GM10266 (cell line): Measurements from ENCODE around the gene MPPED2.

Source experiments
- DNase-seq: peaks from one replicate; pipeline ENCODE4 v3.0.0; 2012; ENCODE audit errors: extremely low spot score
- TF ChIP-seq, protein P1 (sequence below): IDR thresholded peaks from 2 replicates; pipeline ENCODE4 v1.5.1; 2012; ENCODE audit warnings: mild to moderate bottlenecking, low read depth; ENCODE audit not compliant: control insufficient read depth, insufficient read depth; ENCODE audit errors: missing control alignments

MPPED2 gene

DNA sequence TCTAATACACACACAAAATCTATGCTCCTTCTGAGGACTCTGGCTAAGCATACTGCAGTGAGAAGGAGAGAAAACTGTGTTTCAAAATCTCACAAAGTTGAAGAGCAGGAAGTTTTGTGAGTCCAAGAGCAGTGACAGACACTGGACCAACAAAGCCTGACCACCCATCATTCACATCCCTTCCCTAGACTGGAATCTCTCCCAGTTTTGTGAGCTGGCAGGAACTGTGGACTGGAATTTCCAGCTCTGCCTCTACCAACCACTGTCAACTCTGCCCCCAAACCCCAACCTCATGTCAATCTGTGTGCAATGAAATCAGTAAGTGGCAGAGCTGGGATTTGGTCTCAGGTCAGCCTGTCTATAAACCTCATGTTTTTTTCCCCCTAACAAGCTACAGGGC lies 150.7 kb downstream of the MPPED2 start:
- DNase-seq, result no peak
- TF ChIP-seq, protein P1, sequence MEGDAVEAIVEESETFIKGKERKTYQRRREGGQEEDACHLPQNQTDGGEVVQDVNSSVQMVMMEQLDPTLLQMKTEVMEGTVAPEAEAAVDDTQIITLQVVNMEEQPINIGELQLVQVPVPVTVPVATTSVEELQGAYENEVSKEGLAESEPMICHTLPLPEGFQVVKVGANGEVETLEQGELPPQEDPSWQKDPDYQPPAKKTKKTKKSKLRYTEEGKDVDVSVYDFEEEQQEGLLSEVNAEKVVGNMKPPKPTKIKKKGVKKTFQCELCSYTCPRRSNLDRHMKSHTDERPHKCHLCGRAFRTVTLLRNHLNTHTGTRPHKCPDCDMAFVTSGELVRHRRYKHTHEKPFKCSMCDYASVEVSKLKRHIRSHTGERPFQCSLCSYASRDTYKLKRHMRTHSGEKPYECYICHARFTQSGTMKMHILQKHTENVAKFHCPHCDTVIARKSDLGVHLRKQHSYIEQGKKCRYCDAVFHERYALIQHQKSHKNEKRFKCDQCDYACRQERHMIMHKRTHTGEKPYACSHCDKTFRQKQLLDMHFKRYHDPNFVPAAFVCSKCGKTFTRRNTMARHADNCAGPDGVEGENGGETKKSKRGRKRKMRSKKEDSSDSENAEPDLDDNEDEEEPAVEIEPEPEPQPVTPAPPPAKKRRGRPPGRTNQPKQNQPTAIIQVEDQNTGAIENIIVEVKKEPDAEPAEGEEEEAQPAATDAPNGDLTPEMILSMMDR, result no peak

DNA sequence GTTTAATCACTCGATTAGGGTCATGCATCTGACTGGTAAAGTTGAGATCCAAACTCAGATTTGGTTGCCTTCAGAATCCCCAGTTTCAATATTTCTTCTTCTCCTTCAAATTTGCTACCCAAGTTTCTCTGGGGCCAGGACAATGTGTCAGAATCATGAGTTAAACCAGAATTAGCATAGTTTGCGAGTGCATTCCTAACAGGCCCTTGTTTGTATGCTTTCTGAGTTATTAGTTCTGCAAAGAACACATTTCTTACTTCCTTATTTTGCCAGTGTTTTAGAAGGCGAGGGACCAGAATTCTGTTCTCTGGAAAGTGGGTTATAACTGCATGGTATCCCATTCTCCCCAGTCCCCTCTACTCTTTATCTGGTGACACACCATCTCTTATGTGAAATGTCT lies 151.3 kb downstream of the MPPED2 start:
- TF ChIP-seq, protein P1, result no peak
- no peak for DNase-seq

DNA sequence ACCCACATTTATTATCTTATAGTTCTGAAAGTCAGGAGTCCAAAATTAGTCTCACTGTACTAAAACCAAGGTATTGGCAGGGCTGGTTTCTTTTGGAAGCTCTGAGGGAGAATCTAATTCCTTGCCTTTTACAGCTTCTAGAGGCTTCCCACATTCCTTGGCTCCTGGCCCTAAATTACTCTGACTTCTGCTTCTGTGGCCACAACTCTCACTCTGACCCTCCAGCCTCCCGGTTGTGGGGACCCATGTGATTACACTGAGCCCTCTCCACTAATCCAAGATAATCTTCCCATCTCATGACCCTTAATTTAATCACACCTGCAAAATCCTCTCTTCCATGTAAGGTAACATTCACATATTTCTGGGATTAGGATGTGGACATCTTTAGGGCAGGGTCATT lies 152.3 kb downstream of the MPPED2 start:
- no peak for DNase-seq
- TF ChIP-seq, protein P1, result no peak

DNA sequence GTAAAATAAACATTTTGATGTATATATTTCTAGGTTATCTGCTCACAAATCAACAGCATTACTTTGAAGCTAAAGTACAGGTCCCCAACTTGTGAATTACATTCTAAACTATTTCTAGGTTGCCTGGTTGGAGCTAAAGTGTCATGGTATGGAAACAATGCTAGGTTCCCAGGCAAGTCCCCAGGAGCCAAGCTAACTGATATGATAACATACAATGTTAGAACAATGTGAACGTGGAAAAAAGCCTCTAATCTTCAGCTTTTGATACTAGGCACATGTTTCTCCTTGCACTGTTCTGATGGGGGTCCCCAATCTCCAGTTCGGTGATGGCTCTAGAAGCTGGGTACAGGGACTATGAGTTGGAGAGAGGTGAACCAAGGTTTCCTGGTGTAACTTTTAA lies 153.4 kb downstream of the MPPED2 start:
- DNase-seq, result no peak
- TF ChIP-seq, protein P1, result no peak

DNA sequence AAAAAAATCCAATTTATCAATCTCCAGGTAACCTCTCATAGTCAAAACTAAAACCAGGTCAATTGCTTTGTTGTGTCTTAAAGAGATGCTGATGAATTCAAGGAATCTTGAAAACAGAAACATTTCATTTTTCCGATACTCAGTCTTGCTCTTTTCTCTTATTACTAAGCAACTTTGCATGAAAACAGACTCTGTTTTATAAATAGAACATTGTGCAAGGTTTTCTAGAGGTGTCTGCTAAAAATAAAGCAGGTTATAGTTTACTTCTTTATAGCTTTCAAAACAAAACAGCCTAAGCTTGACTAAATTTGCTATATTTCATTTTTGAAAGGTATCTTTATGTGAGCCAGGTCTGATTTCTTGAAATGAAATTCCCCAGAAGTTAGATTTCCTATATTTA lies 154.0 kb downstream of the MPPED2 start:
- DNase-seq, result no peak

DNA sequence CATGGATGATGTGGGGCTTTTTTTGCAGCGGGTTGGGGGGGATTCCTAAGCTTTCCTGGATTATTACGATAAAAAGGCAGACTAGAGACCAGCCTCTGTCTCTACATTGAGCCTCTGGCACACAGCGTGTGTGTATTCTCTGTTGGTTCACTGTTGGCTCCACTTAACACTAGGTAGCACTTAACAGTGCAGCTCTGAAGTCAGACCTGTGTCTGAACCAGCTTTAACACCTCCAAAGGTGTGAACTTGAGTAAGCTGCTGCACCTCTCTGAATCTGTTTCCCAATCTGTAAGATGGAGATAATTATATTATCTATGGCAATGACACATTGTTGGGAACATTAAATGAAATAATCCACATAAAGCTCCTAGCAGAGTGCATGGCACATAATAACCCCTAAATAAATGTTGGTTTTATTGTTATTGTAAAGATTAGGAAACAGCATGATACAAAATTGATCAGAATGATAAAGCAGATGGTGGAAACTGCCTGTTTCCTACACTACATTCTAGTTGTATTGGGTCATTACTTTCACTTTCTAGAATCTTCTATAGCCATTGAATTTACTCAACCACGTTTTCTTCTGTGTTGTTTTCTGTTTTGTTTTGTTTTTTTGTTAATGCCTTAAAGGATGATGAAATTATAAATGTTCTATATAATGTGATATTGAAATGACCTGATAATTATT lies 154.9 kb downstream of the MPPED2 start:
- no peak for DNase-seq
- TF ChIP-seq, protein P1, result no peak

More for the DNA sequence above, 154.0 kb downstream of the MPPED2 start:
- TF ChIP-seq, protein P1, result no peak

DNA sequence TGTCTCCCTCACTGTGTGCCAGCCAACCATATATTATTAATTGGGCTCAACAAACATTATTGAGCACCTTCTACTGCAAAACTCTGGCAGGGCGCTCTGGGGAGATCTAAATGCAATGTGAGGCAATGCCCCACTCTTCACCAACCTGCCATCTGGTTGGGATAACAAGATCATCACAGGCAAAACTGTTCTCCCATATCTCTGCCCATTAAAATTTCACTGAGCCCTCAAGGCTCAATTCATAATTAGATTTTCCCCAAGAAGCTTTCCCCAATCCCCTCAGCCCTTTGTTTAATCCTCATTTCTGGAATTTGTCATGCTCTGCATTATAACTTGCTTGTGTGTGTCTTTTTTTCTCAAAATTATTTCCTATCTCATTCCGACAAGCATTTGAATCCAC lies 156.6 kb downstream of the MPPED2 start:
- no peak for DNase-seq
- TF ChIP-seq, protein P1, result no peak
